CD4-positive, alpha-beta T cell (primary cell): ENCODE results near the gene ZNF613. TPM values are rescaled to one million over a fixed set of nuclear protein-coding genes. Genes with fewer than 3 reads are reported as not detected.

Experiments
- ATAC-seq: fragments of 200-7000 bp; cut with Tn5 transposase; one replicate; pipeline ENCODE4 v1.10.0; 2022; ENCODE audit warnings: mild to moderate bottlenecking; ENCODE audit not compliant: poor library complexity
- CTCF ChIA-PET: fragments of 350-600 bp; sonication (Branson Sonifier 250); formaldehyde crosslinking; loops from one replicate; lab custom pipeline; 2021; ENCODE audit warnings: antibody characterized with exemption, inconsistent platforms; lab: Charles Lee
- POLR2A ChIA-PET: fragments of 350-600 bp; sonication (Branson Sonifier 250); formaldehyde crosslinking; loops from one replicate; lab custom pipeline; 2021; ENCODE audit warnings: antibody characterized with exemption, inconsistent platforms; lab: Charles Lee
- DNase-seq, 14 experiments: peaks; one replicate each; pipeline ENCODE4 v3.0.0-alpha.2; 2013 to 2020; ENCODE audit warnings: mixed read lengths in 2 of 14
- H3K27ac ChIP-seq, 2 donors: one replicate each; pipeline versions ENCODE4 v1.5.1 to v1.7.0; 2013; ENCODE audit warnings: low read length in 2 of 2, low read depth in 1 of 2, mild to moderate bottlenecking in 1 of 2
- H3K27me3 ChIP-seq, 2 experiments: 1 replicate in 1 of 2; 2 replicates in 1 of 2; pipeline versions ENCODE4 v1.6.1 to v1.7.0; 2013; ENCODE audit warnings: low read length in 2 of 2, control low read depth in 1 of 2, mild to moderate bottlenecking in 1 of 2, moderate library complexity in 1 of 2; ENCODE audit not compliant: insufficient read depth in 2 of 2, control insufficient read depth in 1 of 2
- H3K36me3 ChIP-seq: one replicate; pipeline ENCODE4 v1.6.1; 2013; ENCODE audit warnings: low read length, control low read depth; ENCODE audit not compliant: insufficient read depth
- H3K4me1 ChIP-seq: one replicate; pipeline ENCODE4 v1.6.1; 2013; ENCODE audit warnings: low read length, control low read depth; ENCODE audit not compliant: insufficient read depth
- H3K4me3 ChIP-seq: one replicate; pipeline ENCODE4 v1.5.1; 2013; ENCODE audit warnings: mild to moderate bottlenecking, low read length, moderate library complexity
- H3K9me3 ChIP-seq, 2 experiments: 1 replicate in 1 of 2; 2 replicates in 1 of 2; pipeline versions ENCODE4 v1.6.1 to v1.7.0; 2013; ENCODE audit warnings: low read length in 2 of 2, mild to moderate bottlenecking in 2 of 2, control low read depth in 1 of 2, moderate library complexity in 1 of 2; ENCODE audit not compliant: control insufficient read depth in 1 of 2, insufficient read depth in 1 of 2
- H3K27ac Mint-ChIP-seq: one replicate; pipeline ENCODE4 v1.8.0; 2020; ENCODE audit warnings: mixed read lengths
- H3K27me3 Mint-ChIP-seq: one replicate; pipeline ENCODE4 v1.8.0; 2021; ENCODE audit warnings: mixed read lengths
- H3K36me3 Mint-ChIP-seq: one replicate; pipeline ENCODE4 v1.8.0; 2021; ENCODE audit warnings: low read depth, mixed read lengths
- H3K4me1 Mint-ChIP-seq: one replicate; pipeline ENCODE4 v1.8.0; 2021; ENCODE audit warnings: low read depth, mixed read lengths
- H3K4me3 Mint-ChIP-seq: one replicate; pipeline ENCODE4 v1.8.0; 2020; ENCODE audit warnings: mild to moderate bottlenecking, mixed read lengths
- H3K9me3 Mint-ChIP-seq: one replicate; pipeline ENCODE4 v1.8.0; 2020; ENCODE audit warnings: mixed read lengths
- intact Hi-C, 2 experiments: fragments of 100-400 bp; cut with DNase I in 1 of 2; cut with micrococcal nuclease in 1 of 2; formaldehyde crosslinking; loops; one replicate each; pipeline versions ENCODE4 v1.15.1 to v1.9.0; 2023 to 2025; cut with DNase I, micrococcal nuclease
- total RNA-seq, 174 experiments: library from RNA in 2 of 174; stranded (reverse) in 2 of 174; gene quantifications; one replicate each; pipeline ENCODE4 v1.2.3 and lab custom pipeline; 2021 to 2026
- TF ChIP-seq, protein P1 (sequence below): fragments of 200-600 bp; IDR thresholded peaks from one replicate; pipeline ENCODE4 v1.8.0; 2022; ENCODE audit warnings: antibody characterized with exemption, mild to moderate bottlenecking

Gene ZNF613
- total RNA-seq, 2 experiments from 2014 or later, result 0.67 to 1.3 TPM

DNA sequence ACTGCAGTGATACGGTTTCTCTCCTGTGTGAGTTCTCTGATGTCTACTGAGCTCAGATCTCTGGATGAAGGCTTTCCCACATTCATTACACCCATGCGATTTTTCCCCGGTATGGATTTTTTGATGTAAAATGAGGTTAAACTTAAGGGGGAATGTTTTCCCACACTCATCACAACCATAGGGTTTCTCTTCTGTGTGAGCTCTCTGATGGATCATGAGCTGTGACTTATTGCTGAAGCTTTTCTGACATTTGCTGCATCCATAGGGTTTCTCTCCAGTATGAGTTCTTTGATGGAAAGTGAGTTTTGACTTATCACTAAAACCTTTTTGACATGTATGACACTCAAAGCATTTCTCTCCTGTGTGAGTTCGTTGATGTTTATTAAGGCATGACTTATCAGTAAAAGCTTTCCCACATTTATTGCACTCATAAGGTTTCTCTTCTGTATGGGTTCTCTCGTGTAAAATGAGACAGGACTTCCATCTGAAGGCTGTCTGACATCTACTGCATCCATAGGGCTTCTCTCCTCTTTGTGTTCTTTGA, 11.9 kb upstream of the ZNF613 start:
- Histone ChIP-seq H3K4me3 (no peak overlapping the region), H3K36me3 (no peaks in the 10 kb centered on the region), H3K27me3 (no peaks in the 10 kb centered on the region), H3K27ac (no peak overlapping the region), H3K4me1 (no peaks in the 10 kb centered on the region), H3K9me3 (peaks cover 35 to 81% of the 10 kb centered on the region in 2 experiments)
- CTCF ChIA-PET, result no interaction called here
- DNase-seq (no peak), ATAC-seq (no peak)
- Mint-ChIP-seq H3K27ac (no peak overlapping the region), H3K27me3 (no peaks in the 10 kb centered on the region), H3K9me3 (peaks cover 19% of the 10 kb centered on the region), H3K36me3 (peaks cover 68% of the 10 kb centered on the region), H3K4me3 (no peak overlapping the region), H3K4me1 (no peaks in the 10 kb centered on the region)
- POLR2A ChIA-PET, result no interaction called here
- TF ChIP-seq, protein P1, sequence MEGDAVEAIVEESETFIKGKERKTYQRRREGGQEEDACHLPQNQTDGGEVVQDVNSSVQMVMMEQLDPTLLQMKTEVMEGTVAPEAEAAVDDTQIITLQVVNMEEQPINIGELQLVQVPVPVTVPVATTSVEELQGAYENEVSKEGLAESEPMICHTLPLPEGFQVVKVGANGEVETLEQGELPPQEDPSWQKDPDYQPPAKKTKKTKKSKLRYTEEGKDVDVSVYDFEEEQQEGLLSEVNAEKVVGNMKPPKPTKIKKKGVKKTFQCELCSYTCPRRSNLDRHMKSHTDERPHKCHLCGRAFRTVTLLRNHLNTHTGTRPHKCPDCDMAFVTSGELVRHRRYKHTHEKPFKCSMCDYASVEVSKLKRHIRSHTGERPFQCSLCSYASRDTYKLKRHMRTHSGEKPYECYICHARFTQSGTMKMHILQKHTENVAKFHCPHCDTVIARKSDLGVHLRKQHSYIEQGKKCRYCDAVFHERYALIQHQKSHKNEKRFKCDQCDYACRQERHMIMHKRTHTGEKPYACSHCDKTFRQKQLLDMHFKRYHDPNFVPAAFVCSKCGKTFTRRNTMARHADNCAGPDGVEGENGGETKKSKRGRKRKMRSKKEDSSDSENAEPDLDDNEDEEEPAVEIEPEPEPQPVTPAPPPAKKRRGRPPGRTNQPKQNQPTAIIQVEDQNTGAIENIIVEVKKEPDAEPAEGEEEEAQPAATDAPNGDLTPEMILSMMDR, result no peak
- intact Hi-C loops, result no loop called here

DNA sequence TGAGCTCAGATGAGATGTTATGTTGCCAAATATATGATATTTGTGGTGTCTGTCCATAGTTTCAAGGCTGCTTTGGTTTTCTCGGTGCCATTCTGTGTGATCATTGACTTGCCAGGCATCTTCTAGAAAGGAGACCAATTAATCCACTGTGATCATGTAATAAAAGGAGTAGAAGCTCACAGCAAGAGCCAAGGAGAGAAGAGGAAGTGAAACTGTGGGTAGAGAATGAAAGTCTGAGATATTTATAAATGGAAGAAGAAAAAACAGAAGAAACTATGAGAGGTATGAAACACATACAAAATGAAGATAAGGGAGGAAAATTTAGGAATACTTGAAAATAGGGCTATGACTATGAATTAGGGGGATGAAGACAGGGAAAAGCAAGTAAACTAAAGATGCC, 11.1 kb upstream of the ZNF613 start:
- H3K4me1 Mint-ChIP-seq, result no peaks in the 10 kb centered on the region
- peaks cover 19% of the 10 kb centered on the region for H3K9me3 Mint-ChIP-seq
- CTCF ChIA-PET, result no interaction called here
- H3K27ac Mint-ChIP-seq, result no peak overlapping the region
- no peaks in the 10 kb centered on the region for H3K4me1 ChIP-seq
- no peaks in the 10 kb centered on the region for H3K27me3 ChIP-seq
- POLR2A ChIA-PET, result no interaction called here
- TF ChIP-seq, protein P1, result no peak
- H3K9me3 ChIP-seq, result peaks cover 27 to 84% of the 10 kb centered on the region in 2 experiments
- intact Hi-C loops, result no loop called here
- H3K27me3 Mint-ChIP-seq, result no peaks in the 10 kb centered on the region
- ATAC-seq, result no peak
- H3K4me3 Mint-ChIP-seq, result no peak overlapping the region
- DNase-seq, result no peak
- no peaks in the 10 kb centered on the region for H3K36me3 ChIP-seq
- H3K27ac ChIP-seq, result no peak overlapping the region
- no peak overlapping the region for H3K4me3 ChIP-seq
- peaks cover 69% of the 10 kb centered on the region for H3K36me3 Mint-ChIP-seq

DNA sequence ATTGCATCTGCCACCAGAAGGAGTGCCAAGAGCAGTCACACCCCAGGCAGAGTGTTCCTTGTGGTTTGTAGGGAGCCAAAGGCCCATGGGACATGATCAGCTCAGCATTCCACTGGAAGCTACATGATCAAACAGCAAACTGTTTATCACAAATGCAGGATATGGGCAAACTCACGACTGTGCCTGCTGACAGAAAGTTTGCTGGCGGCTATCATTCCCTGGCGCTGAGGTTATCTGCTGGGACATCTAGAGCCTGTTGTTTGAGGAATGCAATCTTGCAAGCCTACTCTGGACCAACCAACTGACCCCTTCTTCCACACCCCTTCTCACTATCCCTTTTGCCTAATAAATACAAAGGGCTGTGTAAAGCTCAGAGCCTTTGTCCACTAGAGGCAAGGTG, 7.7 kb upstream of the ZNF613 start:
- Histone ChIP-seq H3K4me1 (no peaks in the 10 kb centered on the region), H3K36me3 (no peaks in the 10 kb centered on the region), H3K9me3 (peaks cover 33 to 90% of the 10 kb centered on the region in 2 experiments), H3K27ac (no peak overlapping the region), H3K27me3 (no peaks in the 10 kb centered on the region), H3K4me3 (no peak overlapping the region)
- Mint-ChIP-seq H3K27ac (no peak overlapping the region), H3K27me3 (no peaks in the 10 kb centered on the region), H3K9me3 (peaks cover 15% of the 10 kb centered on the region), H3K4me1 (no peaks in the 10 kb centered on the region), H3K36me3 (peaks cover 77% of the 10 kb centered on the region), H3K4me3 (no peak overlapping the region)
- ATAC-seq (no peak), DNase-seq (no peak)
- intact Hi-C loops, result loop anchor here in 1 of 2 experiments (10.0 kb wide), 2 partner anchors 215 to 325 kb away; no protein-coding TSS in a partner anchor
- POLR2A ChIA-PET, result no interaction called here
- CTCF ChIA-PET, result no interaction called here
- TF ChIP-seq, protein P1, result no peak
